Jurkat, Clone E6-1 (cell line): ENCODE measurements around the gene PFKFB3. TPM values are rescaled to one million over a fixed set of nuclear protein-coding genes. Genes with fewer than 3 reads are reported as not detected.
"Not testable (repeated sequence)": the region's sequence is repeated elsewhere in the genome, so short reads cannot be mapped to it uniquely, and the experiment has no call there.

Experiments
- DNase-seq: peaks from one replicate; pipeline ENCODE4 v3.0.0-alpha.2; 2011; ENCODE audit warnings: low read depth, low spot score
- H3K4me3 ChIP-seq: 2 replicates; pipeline ENCODE4 v1.5.1; 2011; ENCODE audit warnings: mild to moderate bottlenecking, low read length, control low read depth, moderate library complexity
- polyA plus RNA-seq: library from polyadenylated mRNA; unstranded; fragments of >200 nt; gene quantifications from one replicate; pipeline ENCODE4 v1.2.1, GENCODE V29; 2012; ENCODE audit warnings: missing spikeins; ENCODE audit not compliant: insufficient read length, insufficient read depth

PFKFB3 gene
- 19.6 TPM for polyA plus RNA-seq

GRCh38 chr10:6202684-6203330 lies at the start of gene PFKFB3:
Gene PFKFB3, plus strand, starts transcription at chr10:6202932. Its CDS starts 329 bp downstream, at chr10:6203261.
- H3K4me3 ChIP-seq, result peak within 1 kb of the TSS; percentile 72
- DNase-seq, result peak; percentile 82

GRCh38 chr10:6153845-6154244 lies 48.9 kb upstream of the PFKFB3 start:
- no peak overlapping the region for H3K4me3 ChIP-seq
- no peak for DNase-seq

GRCh38 chr10:6154566-6154965 lies 48.2 kb upstream of the PFKFB3 start:
- no peak for DNase-seq
- H3K4me3 ChIP-seq, result no peak overlapping the region

- DNase-seq, result no peak
Observed at GRCh38 chr10:6158276-6158675, 44.5 kb upstream of the PFKFB3 start.

GRCh38 chr10:6161921-6162320 lies 40.8 kb upstream of the PFKFB3 start:
- H3K4me3 ChIP-seq, result no peak overlapping the region
- DNase-seq, result no peak

More at GRCh38 chr10:6158276-6158675, 44.5 kb upstream of the PFKFB3 start:
- no peak overlapping the region for H3K4me3 ChIP-seq

- peak overlapping the region; percentile 56 for H3K4me3 ChIP-seq
- no peak for DNase-seq
Observed at GRCh38 chr10:6162589-6163356, 40.0 kb upstream of the PFKFB3 start.

- DNase-seq, result peak; percentile 84
- H3K4me3 ChIP-seq, result peak overlapping the region; percentile 92
Observed at GRCh38 chr10:6163364-6164270, 39.1 kb upstream of the PFKFB3 start.

- H3K4me3 ChIP-seq, result peak overlapping the region; percentile 92
- no peak for DNase-seq
Observed at GRCh38 chr10:6164271-6165095, 38.2 kb upstream of the PFKFB3 start.

GRCh38 chr10:6165221-6165725 lies 37.5 kb upstream of the PFKFB3 start:
- DNase-seq, result no peak
- peak overlapping the region; percentile 92 for H3K4me3 ChIP-seq

GRCh38 chr10:6165933-6166332 lies 36.8 kb upstream of the PFKFB3 start:
- DNase-seq, H3K4me3 ChIP-seq: not testable (repeated sequence)

GRCh38 chr10:6167456-6167855 lies 35.3 kb upstream of the PFKFB3 start:
- DNase-seq, result no peak
- H3K4me3 ChIP-seq, result no peak overlapping the region

- no peak overlapping the region for H3K4me3 ChIP-seq
- DNase-seq, result no peak
Observed at GRCh38 chr10:6168084-6168483, 34.6 kb upstream of the PFKFB3 start.

- no peak overlapping the region for H3K4me3 ChIP-seq
- no peak for DNase-seq
Observed at GRCh38 chr10:6170638-6171037, 32.1 kb upstream of the PFKFB3 start.

- no peak for DNase-seq
- no peak overlapping the region for H3K4me3 ChIP-seq
Observed at GRCh38 chr10:6171881-6172695, 30.6 kb upstream of the PFKFB3 start.

- DNase-seq, result peak; percentile 53
- H3K4me3 ChIP-seq, result no peak overlapping the region
Observed at GRCh38 chr10:6173203-6173602, 29.5 kb upstream of the PFKFB3 start.

GRCh38 chr10:6174201-6174874 lies 28.4 kb upstream of the PFKFB3 start:
- no peak for DNase-seq
- no peak overlapping the region for H3K4me3 ChIP-seq

GRCh38 chr10:6175329-6176055 lies 27.2 kb upstream of the PFKFB3 start:
- no peak for DNase-seq
- no peak overlapping the region for H3K4me3 ChIP-seq
